Measurements from ENCODE around the gene UMPS.
"Not testable (repeated sequence)": the region's sequence is repeated elsewhere in the genome, so short reads cannot be mapped to it uniquely, and the experiment has no call there.

Gene UMPS

GRCh38 chr3:124781476-124782376, 51.5 kb downstream of the UMPS start:
- DNase-seq = no peak

GRCh38 chr3:124782377-124782712, 52.1 kb downstream of the UMPS start:
- DNase-seq = not testable (repeated sequence)

- no peak for DNase-seq
Measured at GRCh38 chr3:124783696-124784095, 53.4 kb downstream of the UMPS start.

- no peak for DNase-seq
Measured at GRCh38 chr3:124784686-124785382, 54.6 kb downstream of the UMPS start.

- no peak for DNase-seq
Measured at GRCh38 chr3:124785973-124786372, 55.7 kb downstream of the UMPS start.

GRCh38 chr3:124786511-124787241, 56.4 kb downstream of the UMPS start:
- no peak for DNase-seq

GRCh38 chr3:124787476-124788195, 57.4 kb downstream of the UMPS start:
- DNase-seq = no peak

- DNase-seq = no peak
Measured at GRCh38 chr3:124788254-124788745, 58.0 kb downstream of the UMPS start.

- not testable (repeated sequence) for DNase-seq
Measured at GRCh38 chr3:124789103-124789502, 58.9 kb downstream of the UMPS start.

GRCh38 chr3:124791142-124791541, 60.9 kb downstream of the UMPS start:
- no peak for DNase-seq

- DNase-seq = no peak
Measured at GRCh38 chr3:124791639-124792151, 61.4 kb downstream of the UMPS start.

GRCh38 chr3:124792341-124793040, 62.2 kb downstream of the UMPS start:
- no peak for DNase-seq

GRCh38 chr3:124793054-124793739, 62.9 kb downstream of the UMPS start:
- DNase-seq = no peak

- no peak for DNase-seq
Measured at GRCh38 chr3:124796477-124796876, 66.2 kb downstream of the UMPS start.

- DNase-seq = no peak
Measured at GRCh38 chr3:124797426-124797945, 67.2 kb downstream of the UMPS start.
